Panc1 (cell line): Measurements from ENCODE around the gene NSG2.

ENCODE experiments used
- POLR2AphosphoS5 ChIP-seq: IDR thresholded peaks from 2 replicates; pipeline ENCODE4 v1.6.1; 2012; ENCODE audit warnings: mild to moderate bottlenecking, low read depth, low read length, moderate library complexity
- TCF7L2 ChIP-seq: IDR thresholded peaks from 2 replicates; pipeline ENCODE4 v1.6.1; 2011; ENCODE audit warnings: mild to moderate bottlenecking, low read depth, low read length, inconsistent platforms
- TF ChIP-seq, protein P1 (sequence below): fragments of 450-650 bp; IDR thresholded peaks from 2 replicates; pipeline ENCODE4 v1.5.1; 2017; ENCODE audit warnings: mild to moderate bottlenecking

DNA sequence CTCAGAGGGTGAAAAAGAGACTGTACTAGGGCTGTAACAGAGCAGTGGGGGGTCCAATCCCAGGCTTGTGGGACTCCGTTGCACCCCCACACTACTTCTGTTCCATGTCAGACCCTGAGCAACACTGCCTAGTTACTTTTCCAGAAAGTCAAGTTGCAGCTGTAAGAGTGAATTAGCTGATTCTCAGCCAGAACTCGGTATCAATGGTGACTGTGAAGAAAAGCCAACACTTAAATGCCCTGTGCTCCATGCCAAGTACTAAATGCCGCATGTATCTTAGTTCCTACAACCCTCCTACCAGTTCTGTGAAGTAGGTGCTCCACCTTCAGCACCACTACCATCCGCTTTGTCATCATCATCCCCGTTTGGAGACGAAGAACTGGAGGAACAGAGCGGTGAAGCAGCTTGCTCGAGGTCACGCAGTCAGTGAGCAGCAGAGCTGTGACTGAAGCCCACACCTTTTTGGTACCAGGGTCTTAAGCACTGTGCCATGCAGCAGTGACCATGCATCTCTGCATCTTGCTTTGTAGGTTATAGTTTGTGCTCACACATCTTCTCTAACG lies 64.3 kb downstream of the NSG2 start:
- TF ChIP-seq, protein P1, sequence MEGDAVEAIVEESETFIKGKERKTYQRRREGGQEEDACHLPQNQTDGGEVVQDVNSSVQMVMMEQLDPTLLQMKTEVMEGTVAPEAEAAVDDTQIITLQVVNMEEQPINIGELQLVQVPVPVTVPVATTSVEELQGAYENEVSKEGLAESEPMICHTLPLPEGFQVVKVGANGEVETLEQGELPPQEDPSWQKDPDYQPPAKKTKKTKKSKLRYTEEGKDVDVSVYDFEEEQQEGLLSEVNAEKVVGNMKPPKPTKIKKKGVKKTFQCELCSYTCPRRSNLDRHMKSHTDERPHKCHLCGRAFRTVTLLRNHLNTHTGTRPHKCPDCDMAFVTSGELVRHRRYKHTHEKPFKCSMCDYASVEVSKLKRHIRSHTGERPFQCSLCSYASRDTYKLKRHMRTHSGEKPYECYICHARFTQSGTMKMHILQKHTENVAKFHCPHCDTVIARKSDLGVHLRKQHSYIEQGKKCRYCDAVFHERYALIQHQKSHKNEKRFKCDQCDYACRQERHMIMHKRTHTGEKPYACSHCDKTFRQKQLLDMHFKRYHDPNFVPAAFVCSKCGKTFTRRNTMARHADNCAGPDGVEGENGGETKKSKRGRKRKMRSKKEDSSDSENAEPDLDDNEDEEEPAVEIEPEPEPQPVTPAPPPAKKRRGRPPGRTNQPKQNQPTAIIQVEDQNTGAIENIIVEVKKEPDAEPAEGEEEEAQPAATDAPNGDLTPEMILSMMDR: no peak
- TF ChIP-seq POLR2AphosphoS5 (no peak), TCF7L2 (no peak)
